H9 (cell line): ENCODE measurements around the gene IWS1. TPM values are rescaled to one million over a fixed set of nuclear protein-coding genes. Genes with fewer than 3 reads are reported as not detected.

Source experiments
- DNase-seq: peaks from one replicate; pipeline ENCODE4 v3.0.0-alpha.2; 2017
- H2AFZ ChIP-seq: one replicate; pipeline ENCODE4 v1.6.1; 2013; ENCODE audit warnings: mild to moderate bottlenecking, low read length, control low read depth, moderate library complexity
- H2AK5ac ChIP-seq: 2 replicates; pipeline ENCODE4 v1.6.1; 2013; ENCODE audit warnings: low read length, control low read depth, mixed read lengths; ENCODE audit not compliant: insufficient read length
- H2BK120ac ChIP-seq: one replicate; pipeline ENCODE4 v1.6.1; 2013; ENCODE audit warnings: low read depth, mild to moderate bottlenecking, low read length, control low read depth, inconsistent platforms; ENCODE audit not compliant: poor library complexity, severe bottlenecking
- H2BK12ac ChIP-seq: 2 replicates; pipeline ENCODE4 v1.6.1; 2013; ENCODE audit warnings: low read length, control low read depth, mixed read lengths, low read depth; ENCODE audit not compliant: insufficient read length
- H2BK15ac ChIP-seq: 2 replicates; pipeline ENCODE4 v1.6.1; 2013; ENCODE audit warnings: low read depth, low read length, control low read depth
- H2BK20ac ChIP-seq: one replicate; pipeline ENCODE4 v1.6.1; 2013; ENCODE audit warnings: low read depth, mild to moderate bottlenecking, low read length, control low read depth, inconsistent platforms; ENCODE audit not compliant: poor library complexity, severe bottlenecking
- H2BK5ac ChIP-seq: 2 replicates; pipeline ENCODE4 v1.6.1; 2013; ENCODE audit warnings: low read length, control low read depth, mixed read lengths; ENCODE audit not compliant: insufficient read length
- H3K14ac ChIP-seq: 2 replicates; pipeline ENCODE4 v1.6.1; 2013; ENCODE audit warnings: low read length, control low read depth; ENCODE audit not compliant: insufficient read depth
- H3K18ac ChIP-seq: 2 replicates; pipeline ENCODE4 v1.6.1; 2013; ENCODE audit warnings: low read depth, mild to moderate bottlenecking, mixed read lengths, low read length, control low read depth; ENCODE audit not compliant: insufficient read length
- H3K23ac ChIP-seq: 2 replicates; pipeline ENCODE4 v1.6.1; 2013; ENCODE audit warnings: low read length, control low read depth, mixed read lengths, low read depth; ENCODE audit not compliant: insufficient read length
- H3K23me2 ChIP-seq: 2 replicates; pipeline ENCODE4 v1.6.1; 2013; ENCODE audit warnings: low read depth, mild to moderate bottlenecking, mixed read lengths, low read length, control low read depth; ENCODE audit not compliant: insufficient read length, poor library complexity, severe bottlenecking
- H3K27ac ChIP-seq: 2 replicates; pipeline ENCODE4 v1.5.1; 2013; ENCODE audit warnings: low read length, control low read depth, mixed read lengths, low read depth; ENCODE audit not compliant: insufficient read length
- H3K27me3 ChIP-seq: 2 replicates; pipeline ENCODE4 v1.6.1; 2013; ENCODE audit warnings: low read length, control low read depth, inconsistent platforms; ENCODE audit not compliant: insufficient read depth
- H3K4ac ChIP-seq: 2 replicates; pipeline ENCODE4 v1.6.1; 2013; ENCODE audit warnings: low read depth, mild to moderate bottlenecking, control low read depth, inconsistent platforms, low read length, moderate library complexity
- H3K4me1 ChIP-seq: 2 replicates; pipeline ENCODE4 v1.6.1; 2013; ENCODE audit warnings: low read length, control low read depth, inconsistent platforms; ENCODE audit not compliant: insufficient read depth
- H3K4me2 ChIP-seq: 2 replicates; pipeline ENCODE4 v1.6.1; 2013; ENCODE audit warnings: low read length, control low read depth, mixed read lengths; ENCODE audit not compliant: insufficient read length, insufficient read depth
- H3K56ac ChIP-seq: 2 replicates; pipeline ENCODE4 v1.6.1; 2013; ENCODE audit warnings: low read depth, mild to moderate bottlenecking, mixed read lengths, low read length, control low read depth; ENCODE audit not compliant: insufficient read length
- H3K79me1 ChIP-seq: 2 replicates; pipeline ENCODE4 v1.6.1; 2013; ENCODE audit warnings: low read depth, mild to moderate bottlenecking, moderate library complexity, low read length, control low read depth, inconsistent platforms; ENCODE audit not compliant: insufficient read depth, poor library complexity, severe bottlenecking
- H3K79me2 ChIP-seq: 2 replicates; pipeline ENCODE4 v1.6.1; 2013; ENCODE audit warnings: low read length, control low read depth, inconsistent platforms; ENCODE audit not compliant: insufficient read depth
- H3K9ac ChIP-seq: 2 replicates; pipeline ENCODE4 v1.6.1; 2013; ENCODE audit warnings: low read length, control low read depth, mixed read lengths; ENCODE audit not compliant: insufficient read length; ENCODE audit errors: extremely low read depth
- H3K9me3 ChIP-seq: one replicate; pipeline ENCODE4 v1.6.1; 2013; ENCODE audit warnings: low read depth, low read length, inconsistent platforms; ENCODE audit not compliant: control insufficient read depth
- H3T11ph ChIP-seq: one replicate; pipeline ENCODE4 v1.6.1; 2013; ENCODE audit warnings: mild to moderate bottlenecking, low read length, control low read depth, inconsistent platforms
- H4K20me1 ChIP-seq: one replicate; pipeline ENCODE4 v1.6.1; 2013; ENCODE audit not compliant: control insufficient read depth, insufficient read length, insufficient read depth
- H4K5ac ChIP-seq: 2 replicates; pipeline ENCODE4 v1.6.1; 2013; ENCODE audit warnings: low read depth, mild to moderate bottlenecking, mixed read lengths, low read length, control low read depth; ENCODE audit not compliant: insufficient read length
- H4K8ac ChIP-seq: replicated peaks from 2 replicates; pipeline ENCODE4 v1.6.1; 2013; ENCODE audit warnings: low read length, control low read depth, mixed read lengths, low read depth; ENCODE audit not compliant: insufficient read length
- H4K91ac ChIP-seq: 2 replicates; pipeline ENCODE4 v1.6.1; 2013; ENCODE audit warnings: low read depth, mild to moderate bottlenecking, moderate library complexity, mixed read lengths, low read length, control low read depth; ENCODE audit not compliant: insufficient read length
- H3K27ac Mint-ChIP-seq, 3 experiments: 2 replicates in 2 of 3; 3 replicates in 1 of 3; pipeline ENCODE4 v1.8.0; 2020 to 2021; ENCODE audit warnings: mixed read lengths in 3 of 3, mild to moderate bottlenecking in 1 of 3, moderate library complexity in 1 of 3
- H3K27me3 Mint-ChIP-seq: 2 replicates; pipeline ENCODE4 v1.8.0; 2021; ENCODE audit warnings: low read depth, mild to moderate bottlenecking, moderate library complexity, mixed read lengths
- H3K36me3 Mint-ChIP-seq, 3 experiments: 2 replicates in 2 of 3; 3 replicates in 1 of 3; pipeline ENCODE4 v1.8.0; 2020 to 2021; ENCODE audit warnings: low read depth in 3 of 3, mixed read lengths in 3 of 3; ENCODE audit not compliant: insufficient read depth in 1 of 3
- H3K4me1 Mint-ChIP-seq, 2 experiments: 2 replicates each; pipeline ENCODE4 v1.8.0; 2020; ENCODE audit warnings: mixed read lengths in 2 of 2
- H3K4me3 Mint-ChIP-seq, 2 experiments: 2 replicates in 1 of 2; 3 replicates in 1 of 2; pipeline ENCODE4 v1.8.0; 2020 to 2021; ENCODE audit warnings: mild to moderate bottlenecking in 2 of 2, mixed read lengths in 2 of 2, moderate library complexity in 1 of 2
- H3K9me3 Mint-ChIP-seq, 2 experiments: 2 replicates in 1 of 2; 3 replicates in 1 of 2; pipeline ENCODE4 v1.8.0; 2020; ENCODE audit warnings: mild to moderate bottlenecking in 2 of 2, mixed read lengths in 2 of 2, moderate library complexity in 1 of 2
- CTCF ChIP-seq: fragments of 200-600 bp; sonication (generic); conservative IDR thresholded peaks from 3 replicates; pipeline ENCODE4 v1.8.0; 2021; ENCODE audit warnings: antibody characterized with exemption, mild to moderate bottlenecking
- WGBS: extraction: QIAGEN DNeasy Blood & Tissue Kit; methylation state at CpG from one replicate; pipeline ENCODE4 v1.1.7; 2013; ENCODE audit warnings: missing lambda C conversion rate, low lambda C conversion rate, mixed read lengths; ENCODE audit not compliant: insufficient read length; ENCODE audit errors: extremely low coverage; 5-methylcytosine and 5-hydroxymethylcytosine counted together
- total RNA-seq: library from RNA; stranded (reverse); gene quantifications from 2 replicates; pipeline ENCODE4 v1.2.1, GENCODE V29; 2021

Gene IWS1
- total RNA-seq, 1 experiment from 2014 or later, result 66.2 TPM

GRCh38 chr2:127564429-127565260 is 38.4 kb upstream of the IWS1 start:
- no peak overlapping the region for H3K9ac ChIP-seq
- no peaks in the 10 kb centered on the region for H3K79me1 ChIP-seq
- no peaks in the 10 kb centered on the region for H3K27me3 ChIP-seq
- H3K18ac ChIP-seq, result no peak overlapping the region
- no peak overlapping the region for H3K14ac ChIP-seq
- no peak overlapping the region for H3K4me2 ChIP-seq
- H3K27ac Mint-ChIP-seq, result 0 out of 7 replicates have a peak overlapping the region, but pooled peaks of 1 of the 3 experiments have one; percentile 34
- H2BK15ac ChIP-seq, result no peak overlapping the region
- no CpG with 5 or more reads among the region's 11 CpGs for WGBS
- H3K4me1 Mint-ChIP-seq, result peaks cover 12 to 13% of the 10 kb centered on the region in 2 experiments
- no peak overlapping the region for H4K5ac ChIP-seq
- H2BK12ac ChIP-seq, result no peak overlapping the region
- H4K8ac ChIP-seq, result no peak overlapping the region
- H2BK120ac ChIP-seq, result no peak overlapping the region
- no peak overlapping the region for H2AK5ac ChIP-seq
- no peak overlapping the region for H3K4me3 Mint-ChIP-seq
- no peak for TF ChIP-seq CTCF
- H4K91ac ChIP-seq, result no peak overlapping the region
- H3K23ac ChIP-seq, result no peak overlapping the region
- no peaks in the 10 kb centered on the region for H4K20me1 ChIP-seq
- no peaks in the 10 kb centered on the region for H3K23me2 ChIP-seq
- H2BK20ac ChIP-seq, result no peak overlapping the region
- no peaks in the 10 kb centered on the region for H3K9me3 ChIP-seq
- no peak overlapping the region for H2AFZ ChIP-seq
- H3K36me3 Mint-ChIP-seq, result no peaks in the 10 kb centered on the region
- H3K9me3 Mint-ChIP-seq, result no peaks in the 10 kb centered on the region; a peak in 1 of 5 replicates
- H2BK5ac ChIP-seq, result no peak overlapping the region
- H3T11ph ChIP-seq, result no peak overlapping the region
- H3K56ac ChIP-seq, result no peak overlapping the region
- H3K4me1 ChIP-seq, result no peaks in the 10 kb centered on the region
- H3K4ac ChIP-seq, result no peak overlapping the region
- H3K27ac ChIP-seq, result no peak overlapping the region
- DNase-seq, result peak; percentile 15
- no peaks in the 10 kb centered on the region for H3K79me2 ChIP-seq
- peaks cover 4% of the 10 kb centered on the region for H3K27me3 Mint-ChIP-seq
